ENCODE data around the gene EFHC1. TPM values are rescaled to one million over a fixed set of nuclear protein-coding genes. Genes with fewer than 3 reads are reported as not detected.

EFHC1 gene
- total RNA-seq, 1 donor from 2014 or later = 54.9 TPM

DNA sequence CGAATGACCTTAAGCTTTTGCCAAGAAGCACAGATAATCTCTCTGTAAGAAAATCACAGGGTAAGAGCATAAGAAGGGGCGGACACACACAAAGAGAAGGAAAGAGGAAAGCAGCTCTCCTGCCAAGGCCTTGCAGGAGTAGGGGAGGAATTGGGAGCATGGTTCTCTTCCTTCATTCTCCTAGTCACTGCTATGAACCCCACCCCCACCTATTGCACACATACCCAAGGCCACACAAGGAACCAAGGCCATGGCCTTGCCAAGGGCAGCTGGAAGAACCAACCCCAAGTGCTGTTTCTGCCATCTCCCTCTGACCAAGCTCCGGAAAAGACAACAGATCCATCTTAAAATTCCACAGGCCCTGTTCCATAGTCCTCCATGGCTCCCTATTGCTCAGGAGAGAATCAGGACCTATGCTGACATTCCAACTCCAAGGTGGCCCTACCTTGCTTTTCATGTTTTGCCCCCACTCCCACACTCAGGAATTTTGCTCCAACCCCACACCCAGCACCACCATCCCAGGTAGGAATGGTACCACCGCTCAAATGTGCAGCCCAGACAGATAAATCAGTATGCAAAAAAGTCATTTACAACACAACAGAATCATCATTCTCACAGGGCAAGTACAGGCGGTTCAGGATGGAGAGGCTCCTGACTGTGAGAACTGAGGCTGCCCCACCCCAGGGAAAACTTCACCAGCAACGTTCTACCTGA is 125.4 kb downstream of the EFHC1 start:
- no peak overlapping the region for H3K27ac Mint-ChIP-seq

DNA sequence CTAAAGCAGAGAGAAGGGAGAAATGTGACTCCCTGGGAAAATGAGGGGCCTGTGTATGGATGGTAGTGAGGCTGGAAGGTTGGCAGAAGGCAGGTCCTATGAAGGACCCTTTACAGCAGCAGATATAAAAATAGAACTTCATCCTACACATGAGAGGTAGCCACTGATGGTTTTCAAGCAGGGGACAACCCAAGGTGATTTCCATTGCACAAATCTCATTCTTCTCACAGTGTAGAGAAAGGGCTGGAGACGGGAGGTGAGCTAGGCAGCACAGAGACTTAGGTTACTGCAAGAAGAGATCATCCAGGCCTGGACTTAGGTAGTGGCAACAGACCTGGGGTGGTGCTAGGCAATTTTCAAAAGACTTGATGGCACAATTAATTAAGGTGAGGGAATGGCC is 126.0 kb downstream of the EFHC1 start:
- no peak for DNase-seq (ENCODE audit: extremely low spot score, unreplicated experiment)
- Mint-ChIP-seq H3K36me3 (peaks cover 14% of the 10 kb centered on the region), H3K27ac (no peak overlapping the region), H3K9me3 (no peaks in the 10 kb centered on the region), H3K4me3 (no peak overlapping the region), H3K4me1 (ENCODE audit: unreplicated experiment) (peaks cover 53% of the 10 kb centered on the region), H3K27me3 (no peaks in the 10 kb centered on the region)
- TF ChIP-seq, protein P1, sequence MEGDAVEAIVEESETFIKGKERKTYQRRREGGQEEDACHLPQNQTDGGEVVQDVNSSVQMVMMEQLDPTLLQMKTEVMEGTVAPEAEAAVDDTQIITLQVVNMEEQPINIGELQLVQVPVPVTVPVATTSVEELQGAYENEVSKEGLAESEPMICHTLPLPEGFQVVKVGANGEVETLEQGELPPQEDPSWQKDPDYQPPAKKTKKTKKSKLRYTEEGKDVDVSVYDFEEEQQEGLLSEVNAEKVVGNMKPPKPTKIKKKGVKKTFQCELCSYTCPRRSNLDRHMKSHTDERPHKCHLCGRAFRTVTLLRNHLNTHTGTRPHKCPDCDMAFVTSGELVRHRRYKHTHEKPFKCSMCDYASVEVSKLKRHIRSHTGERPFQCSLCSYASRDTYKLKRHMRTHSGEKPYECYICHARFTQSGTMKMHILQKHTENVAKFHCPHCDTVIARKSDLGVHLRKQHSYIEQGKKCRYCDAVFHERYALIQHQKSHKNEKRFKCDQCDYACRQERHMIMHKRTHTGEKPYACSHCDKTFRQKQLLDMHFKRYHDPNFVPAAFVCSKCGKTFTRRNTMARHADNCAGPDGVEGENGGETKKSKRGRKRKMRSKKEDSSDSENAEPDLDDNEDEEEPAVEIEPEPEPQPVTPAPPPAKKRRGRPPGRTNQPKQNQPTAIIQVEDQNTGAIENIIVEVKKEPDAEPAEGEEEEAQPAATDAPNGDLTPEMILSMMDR (conservative IDR thresholded peaks at IDR 0.05) = no peak

More for the DNA sequence above, 125.4 kb downstream of the EFHC1 start:
- Mint-ChIP-seq H3K4me1 (ENCODE audit: unreplicated experiment) (peaks cover 53% of the 10 kb centered on the region), H3K27me3 (no peaks in the 10 kb centered on the region), H3K9me3 (no peaks in the 10 kb centered on the region), H3K36me3 (peaks cover 14% of the 10 kb centered on the region), H3K4me3 (no peak overlapping the region)
- DNase-seq (ENCODE audit: extremely low spot score, unreplicated experiment) = no peak
- TF ChIP-seq, protein P1 (conservative IDR thresholded peaks at IDR 0.05) = no peak

DNA sequence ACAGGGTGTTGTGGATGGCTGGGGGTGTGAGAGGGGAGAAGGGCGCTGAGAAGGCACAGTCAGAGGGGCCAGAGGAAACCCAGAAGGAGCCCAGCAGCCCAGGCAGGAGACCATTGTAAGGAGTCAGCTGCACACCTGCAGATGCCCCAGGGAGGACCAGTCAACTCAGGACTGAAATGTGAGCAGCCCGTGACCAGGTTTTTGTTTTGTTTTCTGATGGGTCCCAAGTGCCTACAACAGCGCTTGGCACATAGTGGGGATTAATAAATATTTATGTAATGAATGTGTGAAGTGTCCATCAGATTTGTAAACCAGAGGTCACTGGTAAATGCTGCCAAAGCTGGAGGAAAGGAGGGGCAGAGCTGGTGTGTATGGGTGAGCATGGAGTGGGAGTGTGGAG is 126.5 kb downstream of the EFHC1 start:
- no peaks in the 10 kb centered on the region for H3K9me3 Mint-ChIP-seq
- no peak overlapping the region for H3K27ac Mint-ChIP-seq
- DNase-seq (ENCODE audit: extremely low spot score, unreplicated experiment) = no peak
- H3K36me3 Mint-ChIP-seq = peaks cover 14% of the 10 kb centered on the region
- H3K4me1 Mint-ChIP-seq (ENCODE audit: unreplicated experiment) = peaks cover 58% of the 10 kb centered on the region
- no peak overlapping the region for H3K4me3 Mint-ChIP-seq
- H3K27me3 Mint-ChIP-seq = no peaks in the 10 kb centered on the region
- TF ChIP-seq, protein P1 (conservative IDR thresholded peaks at IDR 0.05) = no peak

DNA sequence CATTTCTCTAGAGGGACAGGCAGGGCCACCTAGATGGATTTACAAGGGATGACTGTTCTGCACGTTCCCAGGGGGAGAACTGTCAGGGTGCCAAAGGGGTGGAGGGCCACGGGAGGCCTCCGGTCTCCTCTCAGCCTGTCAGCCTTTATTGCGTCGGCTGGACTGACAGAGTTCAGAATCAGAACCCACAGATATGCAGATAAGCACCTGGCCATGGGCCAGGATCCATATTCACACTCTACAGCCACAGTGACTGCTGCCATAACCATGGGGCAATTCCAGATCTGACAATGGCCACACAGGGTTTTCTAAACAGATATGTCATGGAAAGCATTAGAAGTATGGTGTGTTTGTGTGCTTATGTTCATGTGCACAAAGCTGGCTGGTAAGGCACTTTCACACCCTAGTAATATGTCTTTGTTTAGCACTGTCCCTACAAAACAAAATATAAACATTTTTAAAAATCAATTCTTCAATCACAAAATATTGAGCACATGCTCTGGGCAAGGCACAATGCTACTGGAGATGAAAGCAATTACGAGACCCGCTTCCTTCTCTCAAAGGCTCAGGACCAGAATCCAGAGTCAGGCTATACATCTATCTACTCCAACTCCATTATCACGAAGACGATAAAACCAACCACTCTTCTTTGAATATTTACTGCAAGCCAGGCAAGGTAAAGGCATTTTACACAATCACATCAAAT is 127.7 kb downstream of the EFHC1 start:
- no peak for DNase-seq (ENCODE audit: extremely low spot score, unreplicated experiment)
- H3K36me3 Mint-ChIP-seq = peaks cover 14% of the 10 kb centered on the region
- peaks cover 69% of the 10 kb centered on the region for H3K4me1 Mint-ChIP-seq (ENCODE audit: unreplicated experiment)
- TF ChIP-seq, protein P1 (conservative IDR thresholded peaks at IDR 0.05) = no peak
- H3K27me3 Mint-ChIP-seq = no peaks in the 10 kb centered on the region
- no peak overlapping the region for H3K27ac Mint-ChIP-seq
- no peak overlapping the region for H3K4me3 Mint-ChIP-seq
- no peaks in the 10 kb centered on the region for H3K9me3 Mint-ChIP-seq

DNA sequence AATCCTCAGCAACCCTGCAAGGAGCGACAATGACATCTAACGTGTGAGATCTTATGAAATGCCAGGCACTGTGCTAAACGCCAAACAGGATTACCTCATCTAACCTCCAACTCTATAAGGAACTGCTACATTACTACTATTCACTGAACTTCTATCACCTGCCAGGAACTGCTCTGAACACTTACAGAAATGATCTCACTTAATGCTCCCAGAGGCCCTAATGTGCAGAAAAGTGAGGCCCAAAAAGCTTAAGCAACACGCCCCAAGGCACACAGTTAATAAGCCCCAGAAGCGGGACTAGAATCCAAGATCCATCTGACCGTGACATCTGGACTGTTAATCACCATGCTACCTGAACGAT is 128.2 kb downstream of the EFHC1 start:
- peaks cover 14% of the 10 kb centered on the region for H3K36me3 Mint-ChIP-seq
- H3K27ac Mint-ChIP-seq = no peak overlapping the region
- TF ChIP-seq, protein P1 (conservative IDR thresholded peaks at IDR 0.05) = no peak
- H3K9me3 Mint-ChIP-seq = no peaks in the 10 kb centered on the region
- no peak overlapping the region for H3K4me3 Mint-ChIP-seq
- no peaks in the 10 kb centered on the region for H3K27me3 Mint-ChIP-seq
- peaks cover 74% of the 10 kb centered on the region for H3K4me1 Mint-ChIP-seq (ENCODE audit: unreplicated experiment)
- DNase-seq (ENCODE audit: extremely low spot score, unreplicated experiment) = no peak
